GM12878 (cell line): Measurements from ENCODE around the gene MFAP3L.

Experiments
- BRCA1 ChIP-seq: IDR thresholded peaks from 2 replicates; pipeline ENCODE4 v1.6.1; 2011; ENCODE audit warnings: low read depth, low read length, improper control_type of control experiment
- ESRRA ChIP-seq: IDR thresholded peaks from 2 replicates; pipeline ENCODE4 v1.6.1; 2012; ENCODE audit warnings: mild to moderate bottlenecking, low read length, improper control_type of control experiment
- NFYA ChIP-seq: IDR thresholded peaks from 2 replicates; pipeline ENCODE4 v1.6.1; 2011; ENCODE audit warnings: low read depth, mild to moderate bottlenecking, low read length, improper control_type of control experiment, borderline replicate concordance
- RCOR1 ChIP-seq: conservative IDR thresholded peaks from 2 replicates; pipeline ENCODE4 v1.6.1; 2012; ENCODE audit warnings: low read depth, low read length, improper control_type of control experiment

GRCh38 chr4:170008371-170008770, 17.8 kb downstream of the MFAP3L start:
- TF ChIP-seq NFYA (no peak), ESRRA (no peak), RCOR1 (no peak), BRCA1 (no peak)
